Measurements from ENCODE around the gene AOC2.

Gene AOC2

GRCh38 chr17:42835732-42836131 lies 8.6 kb upstream of the AOC2 start:
- H3K9me3 ChIP-seq (ENCODE audit: control insufficient read depth, insufficient read depth, low read length) = no peaks in the 10 kb centered on the region
- H3K27me3 ChIP-seq (ENCODE audit: control insufficient read depth, low read length) = no peaks in the 10 kb centered on the region
- no peaks in the 10 kb centered on the region for H4K20me1 ChIP-seq (ENCODE audit: control insufficient read depth, insufficient read depth, low read depth, low read length)
- peaks cover 46% of the 10 kb centered on the region for H3K79me2 ChIP-seq (ENCODE audit: control insufficient read depth, low read length)
- no peak for TF ChIP-seq EZH2phosphoT487 (IDR thresholded peaks at IDR 0.05; ENCODE audit: borderline replicate concordance, low read length)
- TF ChIP-seq, protein P1, sequence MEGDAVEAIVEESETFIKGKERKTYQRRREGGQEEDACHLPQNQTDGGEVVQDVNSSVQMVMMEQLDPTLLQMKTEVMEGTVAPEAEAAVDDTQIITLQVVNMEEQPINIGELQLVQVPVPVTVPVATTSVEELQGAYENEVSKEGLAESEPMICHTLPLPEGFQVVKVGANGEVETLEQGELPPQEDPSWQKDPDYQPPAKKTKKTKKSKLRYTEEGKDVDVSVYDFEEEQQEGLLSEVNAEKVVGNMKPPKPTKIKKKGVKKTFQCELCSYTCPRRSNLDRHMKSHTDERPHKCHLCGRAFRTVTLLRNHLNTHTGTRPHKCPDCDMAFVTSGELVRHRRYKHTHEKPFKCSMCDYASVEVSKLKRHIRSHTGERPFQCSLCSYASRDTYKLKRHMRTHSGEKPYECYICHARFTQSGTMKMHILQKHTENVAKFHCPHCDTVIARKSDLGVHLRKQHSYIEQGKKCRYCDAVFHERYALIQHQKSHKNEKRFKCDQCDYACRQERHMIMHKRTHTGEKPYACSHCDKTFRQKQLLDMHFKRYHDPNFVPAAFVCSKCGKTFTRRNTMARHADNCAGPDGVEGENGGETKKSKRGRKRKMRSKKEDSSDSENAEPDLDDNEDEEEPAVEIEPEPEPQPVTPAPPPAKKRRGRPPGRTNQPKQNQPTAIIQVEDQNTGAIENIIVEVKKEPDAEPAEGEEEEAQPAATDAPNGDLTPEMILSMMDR (IDR thresholded peaks at IDR 0.05; ENCODE audit: low read depth, low read length, poor library complexity, severe bottlenecking) = no peak
- H3K27ac ChIP-seq (ENCODE audit: low read depth, low read length) = no peak overlapping the region
- H3K9me2 ChIP-seq (replicated peaks; ENCODE audit: control insufficient read depth, low read length) = no peaks in the 10 kb centered on the region
- H3F3A ChIP-seq (ENCODE audit: control insufficient read depth, insufficient read depth) = no peaks in the 10 kb centered on the region
- H3K36me3 ChIP-seq (ENCODE audit: control insufficient read depth, low read length) = peaks cover 65% of the 10 kb centered on the region
- H3K4me2 ChIP-seq (ENCODE audit: low read length) = no peak overlapping the region
- H3K4me1 ChIP-seq (ENCODE audit: control insufficient read depth, low read length) = peaks cover 17% of the 10 kb centered on the region
- no peak overlapping the region for H3K4me3 ChIP-seq (ENCODE audit: low read length)

DNA sequence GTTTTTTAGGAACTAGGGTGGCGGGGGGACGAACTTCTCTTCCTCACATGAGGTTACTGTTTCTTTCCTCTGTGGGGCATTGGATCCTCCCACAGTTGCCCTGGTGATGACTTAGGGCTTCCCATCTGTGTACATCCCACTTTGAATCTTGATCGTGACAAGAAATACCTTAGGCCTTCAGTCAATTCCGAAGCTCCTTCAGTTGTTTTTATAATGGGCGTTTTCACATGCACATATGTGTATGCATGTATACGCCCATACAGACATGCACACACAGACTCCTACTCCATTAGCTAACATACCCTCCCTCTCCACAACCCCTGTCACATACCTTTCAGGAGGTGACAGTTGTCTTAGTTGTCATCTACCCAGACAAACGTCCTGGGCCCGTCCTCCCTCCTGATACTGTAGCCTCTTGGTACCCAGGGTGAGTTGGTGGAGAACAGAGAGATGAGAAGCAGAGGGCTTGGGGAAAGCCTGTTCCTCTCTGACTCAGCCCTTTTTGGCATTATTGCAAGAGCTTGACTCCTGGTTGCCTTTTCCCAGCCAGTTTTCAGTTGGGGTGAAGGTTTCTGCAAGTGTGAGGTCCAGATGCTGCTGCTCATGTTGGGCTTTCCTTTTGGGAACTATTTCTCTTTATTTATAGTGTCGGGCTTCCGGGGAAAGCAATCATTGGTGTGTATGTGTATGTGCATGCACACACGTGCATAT lies 2.2 kb upstream of the AOC2 start:
- no peak overlapping the region for H3K4me3 ChIP-seq (ENCODE audit: low read length)
- H3K79me2 ChIP-seq (ENCODE audit: control insufficient read depth, low read length) = no peaks in the 10 kb centered on the region
- H3K36me3 ChIP-seq (ENCODE audit: control insufficient read depth, low read length) = peaks cover 76% of the 10 kb centered on the region
- no peaks in the 10 kb centered on the region for H3K27me3 ChIP-seq (ENCODE audit: control insufficient read depth, low read length)
- no peaks in the 10 kb centered on the region for H3K9me3 ChIP-seq (ENCODE audit: control insufficient read depth, insufficient read depth, low read length)
- no peak overlapping the region for H3K27ac ChIP-seq (ENCODE audit: low read depth, low read length)
- no peaks in the 10 kb centered on the region for H3K4me1 ChIP-seq (ENCODE audit: control insufficient read depth, low read length)
- no peak for TF ChIP-seq EZH2phosphoT487 (IDR thresholded peaks at IDR 0.05; ENCODE audit: borderline replicate concordance, low read length)
- TF ChIP-seq, protein P1 (IDR thresholded peaks at IDR 0.05; ENCODE audit: low read depth, low read length, poor library complexity, severe bottlenecking) = no peak
- no peaks in the 10 kb centered on the region for H3K9me2 ChIP-seq (replicated peaks; ENCODE audit: control insufficient read depth, low read length)
- peaks cover 4% of the 10 kb centered on the region; the same call in 1 of the 2 replicates for H4K20me1 ChIP-seq (ENCODE audit: control insufficient read depth, insufficient read depth, low read depth, low read length)
- peaks cover 15% of the 10 kb centered on the region for H3F3A ChIP-seq (ENCODE audit: control insufficient read depth, insufficient read depth)
- H3K4me2 ChIP-seq (ENCODE audit: low read length) = no peak overlapping the region

GRCh38 chr17:42843358-42843934 lies 934 bp upstream of the AOC2 start:
- TF ChIP-seq, protein P1 (IDR thresholded peaks at IDR 0.05; ENCODE audit: low read depth, low read length, poor library complexity, severe bottlenecking) = peak; percentile 66
- TF ChIP-seq EZH2phosphoT487 (IDR thresholded peaks at IDR 0.05; ENCODE audit: borderline replicate concordance, low read length) = no peak
- H3K27me3 ChIP-seq (ENCODE audit: control insufficient read depth, low read length) = no peaks in the 10 kb centered on the region
- peaks cover 63% of the 10 kb centered on the region for H3K36me3 ChIP-seq (ENCODE audit: control insufficient read depth, low read length)
- no peak overlapping the region for H3K27ac ChIP-seq (ENCODE audit: low read depth, low read length)
- H3K4me2 ChIP-seq (ENCODE audit: low read length) = no peak overlapping the region
- no peak overlapping the region for H3K4me3 ChIP-seq (ENCODE audit: low read length)
- H3K9me2 ChIP-seq (replicated peaks; ENCODE audit: control insufficient read depth, low read length) = no peaks in the 10 kb centered on the region
- H4K20me1 ChIP-seq (ENCODE audit: control insufficient read depth, insufficient read depth, low read depth, low read length) = peaks cover 4% of the 10 kb centered on the region; the same call in 1 of the 2 replicates
- no peaks in the 10 kb centered on the region for H3K9me3 ChIP-seq (ENCODE audit: control insufficient read depth, insufficient read depth, low read length)
- peaks cover 17% of the 10 kb centered on the region for H3F3A ChIP-seq (ENCODE audit: control insufficient read depth, insufficient read depth)
- H3K4me1 ChIP-seq (ENCODE audit: control insufficient read depth, low read length) = no peaks in the 10 kb centered on the region
- H3K79me2 ChIP-seq (ENCODE audit: control insufficient read depth, low read length) = no peaks in the 10 kb centered on the region

Measured in DOHH2 (cell line).